Large intestine (tissue), 3 donors: ENCODE results near the gene TNS1. TPM values are rescaled to one million over a fixed set of nuclear protein-coding genes. Genes with fewer than 3 reads are reported as not detected.
"Not testable (repeated sequence)": the region's sequence is repeated elsewhere in the genome, so short reads cannot be mapped to it uniquely, and the experiment has no call there.

Experiments used
- DNase-seq, 2 donors: peaks; one replicate each; pipeline versions ENCODE4 v3.0.0 to v3.0.0-alpha.2; 2013
- H3K27ac ChIP-seq: one replicate; pipeline ENCODE4 v1.5.1; 2013; ENCODE audit warnings: low read length
- H3K27me3 ChIP-seq: 2 replicates; pipeline ENCODE4 v1.6.1; 2013; ENCODE audit warnings: low read length; ENCODE audit not compliant: control insufficient read depth, insufficient read depth
- H3K36me3 ChIP-seq: 2 replicates; pipeline ENCODE4 v1.6.1; 2013; ENCODE audit warnings: low read length; ENCODE audit not compliant: control insufficient read depth, insufficient read depth
- H3K4me1 ChIP-seq: one replicate; pipeline ENCODE4 v1.6.1; 2013; ENCODE audit warnings: low read length; ENCODE audit not compliant: control insufficient read depth, insufficient read depth
- H3K4me3 ChIP-seq: one replicate; pipeline ENCODE4 v1.5.1; 2013; ENCODE audit warnings: low read length
- H3K9me3 ChIP-seq: one replicate; pipeline ENCODE4 v1.6.1; 2013; ENCODE audit warnings: mild to moderate bottlenecking, low read depth, low read length, moderate library complexity; ENCODE audit not compliant: control insufficient read depth
- WGBS: methylation state at CpG from one replicate; pipeline ENCODE4 v1.1.5; 2013; ENCODE audit warnings: low lambda C conversion rate; ENCODE audit not compliant: insufficient coverage; 5-methylcytosine and 5-hydroxymethylcytosine counted together
- polyA plus RNA-seq: library from polyadenylated mRNA; unstranded; fragments of 120-200 nt; gene quantifications from one replicate; pipeline ENCODE4 v1.2.1, GENCODE V29; 2013

TNS1 gene
- polyA plus RNA-seq, 1 donor, result 26.8 TPM

GRCh38 chr2:217820904-217821303 lies 181.9 kb downstream of the TNS1 start:
- Histone ChIP-seq H3K27ac (no peak overlapping the region), H3K4me1 (peaks cover 6% of the 10 kb centered on the region), H3K4me3 (no peak overlapping the region), H3K9me3 (no peaks in the 10 kb centered on the region), H3K36me3 (peaks cover 22% of the 10 kb centered on the region), H3K27me3 (no peaks in the 10 kb centered on the region)
- no CpG with 5 or more reads among the region's 4 CpGs for WGBS
- DNase-seq, result no peak

- Histone ChIP-seq H3K9me3 (no peaks in the 10 kb centered on the region), H3K27me3 (no peaks in the 10 kb centered on the region), H3K27ac (no peak overlapping the region), H3K4me3 (no peak overlapping the region), H3K36me3 (peaks cover 22% of the 10 kb centered on the region), H3K4me1 (peaks cover 6% of the 10 kb centered on the region)
- 100% methylated on average over 2 of the region's 7 CpGs for WGBS
- DNase-seq, result no peak
Observed at GRCh38 chr2:217820091-217820819, 182.5 kb downstream of the TNS1 start.

- Histone ChIP-seq H3K9me3 (no peaks in the 10 kb centered on the region), H3K36me3 (peaks cover 26% of the 10 kb centered on the region), H3K4me1 (peaks cover 14% of the 10 kb centered on the region), H3K27ac (no peak overlapping the region), H3K27me3 (no peaks in the 10 kb centered on the region), H3K4me3 (no peak overlapping the region)
- no peak for DNase-seq
- no CpG with 5 or more reads among the region's 19 CpGs for WGBS
Observed at GRCh38 chr2:217818293-217818850, 184.4 kb downstream of the TNS1 start.

- H3K36me3 ChIP-seq, result peaks cover 28% of the 10 kb centered on the region
- H3K4me3 ChIP-seq, result no peak overlapping the region
- H3K27me3 ChIP-seq, result no peaks in the 10 kb centered on the region
- no peak overlapping the region for H3K27ac ChIP-seq
- H3K9me3 ChIP-seq, result no peaks in the 10 kb centered on the region
- DNase-seq, result no peak
- H3K4me1 ChIP-seq, result peaks cover 16% of the 10 kb centered on the region
- WGBS, result 90% methylated on average over 2 of the region's 26 CpGs
Observed at GRCh38 chr2:217817466-217818292, 185.1 kb downstream of the TNS1 start.

GRCh38 chr2:217816396-217816869 lies 186.4 kb downstream of the TNS1 start:
- H3K4me1 ChIP-seq, result peaks cover 16% of the 10 kb centered on the region
- no CpG with 5 or more reads among the region's 11 CpGs for WGBS

GRCh38 chr2:217813828-217814227 lies 189.0 kb downstream of the TNS1 start:
- 10% methylated on average over 2 of the region's 6 CpGs for WGBS
- Histone ChIP-seq H3K36me3 (peaks cover 49% of the 10 kb centered on the region), H3K9me3 (no peaks in the 10 kb centered on the region), H3K4me3 (no peak overlapping the region), H3K27ac (no peak overlapping the region), H3K4me1 (peaks cover 16% of the 10 kb centered on the region), H3K27me3 (no peaks in the 10 kb centered on the region)
- DNase-seq, result peak in 1 of 2 donors; percentile 37

More at GRCh38 chr2:217816396-217816869, 186.4 kb downstream of the TNS1 start:
- DNase-seq, result peak; percentile 32 to 50
- no peaks in the 10 kb centered on the region for H3K9me3 ChIP-seq
- H3K27ac ChIP-seq, result peak overlapping the region; percentile 38
- H3K4me3 ChIP-seq, result no peak overlapping the region
- peaks cover 40% of the 10 kb centered on the region for H3K36me3 ChIP-seq
- H3K27me3 ChIP-seq, result no peaks in the 10 kb centered on the region

GRCh38 chr2:217812170-217812569 lies 190.6 kb downstream of the TNS1 start:
- no peak for DNase-seq
- peaks cover 16% of the 10 kb centered on the region for H3K4me1 ChIP-seq
- peaks cover 45% of the 10 kb centered on the region for H3K36me3 ChIP-seq
- H3K9me3 ChIP-seq, result no peaks in the 10 kb centered on the region
- no peak overlapping the region for H3K4me3 ChIP-seq
- H3K27me3 ChIP-seq, result no peaks in the 10 kb centered on the region
- H3K27ac ChIP-seq, result no peak overlapping the region
- no CpG with 5 or more reads among the region's 6 CpGs for WGBS

GRCh38 chr2:217810260-217810659 lies 192.5 kb downstream of the TNS1 start:
- H3K27me3 ChIP-seq, result no peaks in the 10 kb centered on the region
- peaks cover 47% of the 10 kb centered on the region for H3K36me3 ChIP-seq
- H3K27ac ChIP-seq, result no peak overlapping the region
- no peaks in the 10 kb centered on the region for H3K9me3 ChIP-seq
- no peak for DNase-seq
- H3K4me1 ChIP-seq, result peaks cover 10% of the 10 kb centered on the region
- H3K4me3 ChIP-seq, result no peak overlapping the region
- WGBS, result no CpG with 5 or more reads among the region's 7 CpGs

- no CpG with 5 or more reads among the region's 7 CpGs for WGBS
- Histone ChIP-seq H3K4me3 (no peak overlapping the region), H3K9me3 (no peaks in the 10 kb centered on the region), H3K36me3 (peaks cover 47% of the 10 kb centered on the region), H3K27ac (no peak overlapping the region), H3K27me3 (no peaks in the 10 kb centered on the region), H3K4me1 (peaks cover 15% of the 10 kb centered on the region)
- no peak for DNase-seq
Observed at GRCh38 chr2:217809736-217810135, 193.1 kb downstream of the TNS1 start.

GRCh38 chr2:217808967-217809366 lies 193.8 kb downstream of the TNS1 start:
- peaks cover 17% of the 10 kb centered on the region for H3K4me1 ChIP-seq
- WGBS, result 86% methylated on average over 1 of the region's 3 CpGs

More at GRCh38 chr2:217808967-217809366, 193.8 kb downstream of the TNS1 start:
- not testable (repeated sequence) for H3K4me3 ChIP-seq, H3K27ac ChIP-seq, H3K27me3 ChIP-seq, H3K9me3 ChIP-seq, DNase-seq
- peaks cover 48% of the 10 kb centered on the region for H3K36me3 ChIP-seq
